Mesenteric fat pad (tissue), 1 donor: ENCODE measurements around the gene CHAT. TPM values are rescaled to one million over a fixed set of nuclear protein-coding genes. Genes with fewer than 3 reads are reported as not detected.

Experiments used
- DNase-seq: peaks from one replicate; pipeline ENCODE4 v3.0.0-alpha.2; 2020; ENCODE audit warnings: low spot score
- long read RNA-seq: library from polyadenylated mRNA; unstranded; transcript quantifications from one replicate; pipeline ENCODE4 v2.0.0, GENCODE V29; 2020
- total RNA-seq: library from RNA; stranded (reverse); fragmentation: NEBNext Ultra II Directional; extraction: Animal tissue kit (Norgen Biotek cat#: 25700); gene quantifications from one replicate; pipeline ENCODE4 v1.2.1, GENCODE V29; 2021
- donor health status: DM: yes; HTN: yes; CAD: no.

CHAT gene
- not detected for total RNA-seq
- long read RNA-seq = 0 reads

DNA sequence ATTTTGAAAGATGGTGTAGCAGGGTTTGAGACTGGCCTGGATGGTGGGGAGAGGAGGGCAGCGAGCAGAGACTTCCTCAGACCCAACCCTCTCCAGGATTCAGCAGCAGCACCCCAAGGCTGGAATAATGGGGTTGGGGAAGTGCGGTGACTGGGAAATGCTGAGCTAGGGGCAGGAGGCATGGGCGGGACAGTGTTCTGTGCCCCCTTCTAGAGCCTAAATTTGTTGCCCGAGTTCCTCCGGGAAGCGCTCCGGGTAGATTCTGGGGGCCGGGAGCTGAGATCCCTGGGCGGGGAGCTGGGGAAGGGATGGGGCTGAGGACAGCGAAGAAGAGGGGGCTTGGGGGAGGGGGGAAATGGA, at the start of gene CHAT:
Gene CHAT (plus strand): TSS at position 156 of the 360 bp plus-strand sequence. CDS start 153 bp downstream, at position 309.
- peak; percentile 60 for DNase-seq

DNA sequence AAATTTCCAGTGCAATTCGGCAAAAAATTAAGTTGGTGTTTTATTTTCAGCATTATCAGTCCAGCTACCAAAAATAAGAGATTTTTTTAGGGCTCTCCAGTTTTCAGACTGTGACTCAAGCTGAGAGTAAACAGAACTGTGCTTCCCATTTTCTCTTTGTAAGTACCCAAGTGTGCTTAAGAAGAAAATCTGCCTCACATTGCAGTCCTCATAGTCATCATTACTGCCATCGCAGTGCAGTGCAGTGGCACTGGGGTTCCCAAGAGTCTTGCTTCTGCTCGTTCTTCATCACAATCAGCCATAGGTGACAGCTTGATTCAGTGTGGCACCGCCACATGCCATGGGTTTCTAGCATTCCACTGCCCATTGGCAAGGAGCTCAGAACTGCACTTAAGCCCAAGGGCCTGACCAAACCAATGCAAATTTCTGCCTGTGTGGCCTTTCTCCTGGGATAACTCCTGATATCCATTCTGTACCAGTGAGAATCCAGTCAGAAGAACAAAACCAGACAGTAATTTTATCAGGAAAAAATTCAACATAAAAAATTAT, 49.3 kb upstream of the CHAT start:
- DNase-seq = no peak

DNA sequence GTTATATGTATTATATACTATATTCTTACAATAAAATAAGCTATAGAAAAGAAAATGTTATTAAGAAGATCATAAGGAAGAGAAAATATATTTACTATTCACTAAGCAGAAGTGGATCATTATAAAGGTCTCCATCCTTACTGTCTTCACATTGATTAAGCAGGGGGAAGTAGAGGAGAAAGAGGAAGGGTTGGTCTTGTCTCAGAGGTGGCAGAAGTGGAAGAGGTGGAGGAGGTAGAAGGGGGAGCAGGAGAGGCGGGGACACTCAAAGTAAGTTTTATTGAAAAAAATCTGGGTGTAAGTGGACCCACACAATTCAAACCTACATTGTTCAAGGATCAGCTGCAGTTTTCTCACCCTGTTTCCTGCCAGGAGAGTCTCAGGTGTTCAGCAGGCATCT, 46.0 kb upstream of the CHAT start:
- DNase-seq = no peak

DNA sequence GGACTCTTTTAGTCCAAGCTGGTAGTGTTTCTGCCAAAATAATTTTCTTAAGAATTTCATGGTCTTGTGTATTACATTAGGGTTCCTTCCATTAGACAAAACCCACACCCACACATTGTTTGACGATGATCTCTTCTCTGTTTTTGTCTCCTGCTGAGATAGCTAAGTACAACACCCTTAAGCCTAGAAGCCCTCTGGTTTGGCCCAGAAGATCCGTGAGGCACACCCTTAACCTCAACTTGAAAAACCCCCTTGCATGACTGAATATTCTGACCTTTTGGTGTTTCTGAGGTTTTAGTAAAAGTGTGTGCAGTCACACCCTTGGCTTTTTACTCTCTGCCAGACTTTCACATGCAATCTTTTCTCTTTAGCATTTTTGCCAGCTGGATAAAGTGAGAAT, 45.6 kb upstream of the CHAT start:
- DNase-seq = no peak

DNA sequence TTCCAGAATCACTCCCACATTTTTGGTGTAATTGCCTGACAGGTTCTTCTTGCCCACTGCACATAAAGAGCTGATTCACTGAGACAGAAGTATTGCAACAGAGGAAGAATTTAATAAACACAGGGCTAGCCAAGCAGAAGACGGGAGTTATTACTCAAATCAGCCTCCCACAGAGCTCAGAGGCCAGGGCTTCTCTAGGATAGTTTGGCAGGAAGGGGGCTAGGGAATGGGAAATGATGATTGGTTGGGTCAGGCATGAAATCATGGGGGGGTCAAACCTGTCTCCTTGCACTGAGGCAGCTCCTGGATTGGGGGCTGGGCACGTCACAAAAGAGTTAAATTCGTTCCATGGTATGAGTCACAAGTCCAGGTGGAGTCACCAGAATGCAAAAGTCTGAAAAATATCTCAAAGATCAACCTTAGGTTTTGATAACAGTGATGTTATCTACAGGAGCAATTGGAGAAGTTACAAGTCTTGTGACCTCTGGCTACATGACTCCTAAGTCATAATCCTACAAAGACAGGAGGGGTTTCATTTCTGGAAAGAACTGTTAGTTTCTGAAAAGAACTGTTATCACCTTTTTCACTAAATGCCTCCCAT, 44.7 kb upstream of the CHAT start:
- DNase-seq = no peak

DNA sequence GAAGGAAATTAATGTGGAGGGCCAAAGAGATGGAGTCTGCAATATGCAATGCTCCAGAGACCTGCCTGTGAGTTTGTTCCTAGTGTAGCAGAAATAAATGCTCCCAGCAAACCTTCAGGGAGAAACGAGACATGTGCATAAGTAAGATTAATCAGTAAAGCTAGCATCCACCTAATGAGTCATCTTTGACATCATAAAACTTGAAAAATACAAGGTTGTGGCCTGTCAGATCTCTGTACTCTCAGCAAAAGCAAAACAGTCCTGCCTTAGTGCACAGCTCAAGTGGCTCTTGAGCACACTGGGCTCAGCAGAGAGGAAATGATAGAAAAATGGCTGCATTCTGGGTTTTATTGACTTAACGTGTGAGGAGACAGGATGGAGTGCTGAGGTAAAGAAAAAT, 42.4 kb upstream of the CHAT start:
- no peak for DNase-seq

DNA sequence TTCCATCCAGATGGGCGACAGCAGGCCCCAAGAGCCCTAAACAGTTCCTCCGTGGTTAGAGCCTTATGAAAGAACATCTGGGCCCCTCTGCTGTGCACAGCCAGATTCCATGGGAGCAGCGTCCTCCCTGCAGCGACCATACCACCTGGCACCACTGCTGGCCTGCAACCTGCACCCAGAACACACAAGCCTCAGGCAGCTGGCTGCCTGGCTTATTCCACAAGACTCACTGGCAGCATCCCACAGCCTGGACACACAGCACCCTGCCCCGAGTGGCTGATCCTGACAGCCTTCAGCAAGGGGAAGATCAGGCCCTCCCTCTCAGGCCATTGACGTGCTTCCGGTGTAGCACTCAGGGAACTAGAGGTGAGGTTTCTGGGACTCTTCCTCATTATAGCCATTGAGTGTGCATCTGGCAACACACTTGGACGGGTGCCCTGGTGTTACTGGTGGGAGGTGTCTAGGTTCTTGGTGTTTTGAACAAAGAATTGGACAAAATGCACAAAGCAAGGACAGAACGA, 41.2 kb upstream of the CHAT start:
- DNase-seq = no peak

DNA sequence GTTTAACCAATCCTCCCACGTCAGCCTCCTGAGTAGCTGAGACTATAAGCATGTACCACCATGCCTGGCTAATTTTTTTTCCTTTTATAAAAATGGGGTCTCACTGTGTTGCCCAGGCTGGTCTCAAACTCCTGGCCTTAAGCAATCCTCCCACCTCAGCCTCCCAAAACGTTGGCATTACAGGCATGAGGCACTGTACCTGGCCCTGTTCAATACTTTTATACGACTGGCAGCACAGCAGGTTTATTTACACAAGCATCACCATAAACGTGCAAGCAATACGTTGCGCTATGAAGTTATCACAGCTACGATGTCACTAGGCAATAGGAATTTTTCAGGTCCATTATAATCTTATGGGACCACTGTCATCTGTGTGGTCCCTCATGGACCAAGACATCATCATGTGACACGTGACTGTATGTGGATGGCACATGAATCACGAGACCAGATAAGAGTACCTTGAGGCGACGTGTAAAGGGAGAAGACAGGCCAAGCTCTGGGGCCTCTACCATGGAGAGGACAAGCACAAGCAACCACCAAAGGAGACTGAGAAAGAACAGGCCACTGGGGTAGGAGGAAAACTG, 38.3 kb upstream of the CHAT start:
- no peak for DNase-seq

DNA sequence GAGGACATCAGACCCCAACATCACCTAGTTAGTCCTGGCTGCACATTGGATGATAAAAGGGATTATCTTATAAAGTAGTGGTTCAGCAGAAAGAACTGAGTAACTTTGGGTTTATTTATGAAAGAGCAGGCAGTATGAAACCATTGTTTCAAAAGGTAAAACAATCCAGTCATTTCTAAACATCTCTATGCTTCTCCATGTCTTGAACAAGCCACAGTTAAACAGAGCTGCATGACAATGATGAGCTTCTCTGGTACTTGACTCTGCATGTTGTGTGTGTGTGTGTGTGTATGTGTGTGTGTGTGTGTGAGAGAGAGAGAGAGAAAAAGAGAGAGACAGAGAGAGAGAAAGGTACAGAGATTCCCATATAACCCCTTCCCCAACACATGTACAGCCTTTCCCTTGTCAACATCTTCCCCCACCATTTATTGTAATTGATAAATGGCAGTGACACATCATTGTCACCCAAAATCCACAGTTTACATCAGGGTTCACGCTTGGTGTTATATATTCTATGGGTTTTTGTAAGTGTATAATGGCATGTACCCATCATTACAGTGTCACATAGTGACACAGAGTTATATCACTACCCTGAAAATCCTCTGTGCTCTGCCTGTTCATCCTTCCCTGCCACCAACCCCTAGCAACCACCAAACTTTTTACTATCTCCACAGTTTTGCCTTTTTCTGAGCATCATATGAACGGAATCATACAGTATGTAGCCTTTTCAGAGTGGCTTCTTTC, 36.5 kb upstream of the CHAT start:
- DNase-seq = no peak

DNA sequence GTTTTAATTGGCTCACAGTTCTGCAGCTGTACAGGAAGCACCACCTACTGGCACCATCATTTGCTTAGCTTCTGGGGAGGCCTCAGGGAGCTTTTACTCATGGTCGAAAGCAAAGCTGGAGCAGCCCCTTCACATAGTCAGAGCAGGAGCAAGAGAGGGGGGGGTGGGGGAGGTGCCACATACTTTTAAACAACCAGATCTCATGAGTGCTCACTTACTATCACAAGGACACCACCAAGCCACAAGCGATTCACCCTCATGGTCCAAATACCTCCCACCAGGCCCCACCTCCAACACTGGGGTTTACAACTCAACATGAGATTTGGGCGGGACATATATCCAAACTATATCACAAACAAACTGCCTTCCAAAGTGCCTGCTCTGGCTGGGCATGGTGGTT, 35.4 kb upstream of the CHAT start:
- DNase-seq = no peak

DNA sequence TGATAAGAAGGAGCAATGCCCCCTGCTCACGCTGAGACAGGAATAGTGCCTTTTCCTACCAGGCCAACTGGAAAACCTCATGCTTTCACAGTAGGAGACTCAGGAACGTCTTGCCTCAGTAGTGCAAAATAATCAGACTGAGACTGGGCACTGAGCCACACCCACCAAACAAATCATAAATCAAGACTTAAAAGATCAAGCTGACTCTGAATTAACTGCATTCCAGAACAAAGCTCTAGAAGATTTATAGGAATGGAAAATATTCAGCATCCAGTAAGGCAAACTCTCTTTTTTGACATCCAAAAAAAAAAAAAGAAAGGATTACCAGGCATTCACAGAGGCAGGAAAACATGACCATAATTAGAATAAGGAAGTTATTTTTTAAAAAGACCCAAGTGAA, 34.2 kb upstream of the CHAT start:
- DNase-seq = no peak

DNA sequence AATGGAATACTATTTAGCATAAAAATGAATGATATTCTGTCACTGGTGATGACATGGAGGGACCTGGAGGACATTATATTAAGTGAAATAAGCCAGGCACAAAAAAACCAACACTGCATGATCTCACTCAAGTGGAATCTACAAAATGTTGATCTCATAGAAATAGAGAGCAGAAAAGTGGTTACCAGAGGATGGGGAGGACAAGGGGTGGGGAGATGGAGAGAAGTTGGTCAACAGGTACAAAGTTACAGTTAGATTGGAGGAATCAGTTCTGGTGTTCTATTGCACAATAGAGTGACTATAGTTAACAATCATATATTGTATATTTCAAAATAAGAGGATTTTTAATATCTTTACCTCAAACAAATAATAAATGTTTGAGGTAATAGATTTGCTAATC, 28.4 kb upstream of the CHAT start:
- DNase-seq = no peak

DNA sequence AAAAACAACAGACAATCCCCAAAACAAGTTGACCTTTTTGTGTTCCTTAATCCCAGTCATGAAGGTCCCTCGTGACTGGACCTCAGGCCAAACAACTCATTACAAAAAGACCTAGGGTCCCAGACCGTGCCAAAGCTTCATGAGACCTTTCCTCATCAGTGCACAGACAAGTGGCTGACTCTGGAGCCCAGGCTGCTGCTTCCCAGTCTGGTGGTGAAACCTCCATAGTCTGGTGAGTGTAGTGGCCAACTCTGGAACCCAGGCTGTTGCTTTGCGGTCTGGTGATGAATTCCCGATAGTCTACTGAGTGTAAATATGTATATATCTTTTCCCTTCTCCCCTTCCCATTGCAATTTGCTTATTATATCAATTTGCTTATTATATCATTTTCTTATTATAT, 25.9 kb upstream of the CHAT start:
- no peak for DNase-seq

DNA sequence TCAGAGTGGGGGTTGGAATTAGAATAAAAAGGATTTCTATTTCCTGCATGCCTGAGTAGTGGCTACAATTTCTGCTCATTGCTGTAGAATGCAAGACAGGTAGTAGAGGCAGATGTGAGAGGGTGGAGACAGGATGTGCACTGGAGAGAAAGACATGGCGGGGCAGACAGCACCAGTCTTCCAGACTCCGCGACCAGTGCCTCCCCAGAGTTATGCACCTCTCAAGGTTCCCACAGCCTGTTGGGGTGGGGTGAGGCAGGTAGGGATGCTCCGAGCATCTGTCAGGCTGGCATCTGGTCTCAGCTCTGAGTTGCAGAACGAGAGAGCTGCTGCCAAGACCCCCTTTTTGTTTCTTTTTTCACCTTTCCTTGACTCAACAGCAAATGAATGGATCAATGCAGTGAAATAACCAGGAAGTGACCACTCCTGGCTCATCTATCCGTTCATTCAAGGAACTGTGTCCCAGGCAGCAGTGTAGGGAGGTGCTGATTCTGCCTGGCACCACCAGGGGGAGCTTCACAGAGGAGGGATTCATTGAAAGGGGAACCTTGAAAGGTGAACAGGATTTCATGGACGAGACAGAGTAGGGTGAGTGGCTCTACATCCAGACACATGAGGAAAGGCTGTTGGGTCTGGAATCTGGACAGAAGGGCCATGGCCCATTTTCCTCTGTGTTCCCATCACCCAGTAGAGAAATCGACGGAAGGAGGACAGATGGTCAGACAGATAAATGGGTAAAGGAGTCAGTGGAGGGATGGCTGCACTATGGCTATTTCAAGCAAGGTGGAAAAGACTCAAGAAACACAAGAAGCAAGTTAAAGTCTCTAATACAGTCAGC, 20.9 kb upstream of the CHAT start:
- DNase-seq = peak; percentile 88

DNA sequence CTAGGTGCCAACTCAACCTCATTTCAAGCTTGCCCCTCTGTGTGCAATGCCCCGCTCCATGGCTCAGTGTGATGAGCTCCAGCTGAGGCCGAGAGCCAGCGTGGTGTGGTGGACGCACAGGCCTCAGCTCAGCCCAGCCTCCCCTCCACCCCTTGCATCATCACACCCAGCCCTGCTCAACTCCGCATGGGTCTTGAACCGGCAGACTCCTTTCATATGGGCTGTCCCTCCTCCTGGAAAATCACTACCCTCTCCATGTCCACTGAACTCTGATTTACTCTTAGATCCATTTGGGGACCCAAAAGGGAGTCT, 20.3 kb upstream of the CHAT start:
- DNase-seq = peak; percentile 80

DNA sequence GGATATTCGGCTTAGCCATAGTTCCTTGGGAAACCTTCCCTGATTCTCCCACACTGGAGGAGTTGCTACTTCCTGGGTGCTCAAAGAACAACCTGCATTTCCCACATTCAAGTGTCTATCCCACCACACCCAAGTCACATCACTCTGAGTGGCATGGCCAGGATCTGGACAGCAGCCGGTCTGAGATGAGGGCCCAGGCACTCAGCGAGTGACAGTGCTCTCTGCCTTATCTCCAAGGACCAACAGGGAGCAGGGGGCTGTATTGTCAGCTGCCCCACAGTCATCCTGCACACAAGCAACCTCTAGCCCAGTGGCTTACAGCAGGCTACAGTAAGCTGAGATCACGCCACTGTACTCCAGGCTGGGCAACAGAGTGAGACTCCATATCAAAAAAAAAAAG, 19.8 kb upstream of the CHAT start:
- peak; percentile 47 for DNase-seq

DNA sequence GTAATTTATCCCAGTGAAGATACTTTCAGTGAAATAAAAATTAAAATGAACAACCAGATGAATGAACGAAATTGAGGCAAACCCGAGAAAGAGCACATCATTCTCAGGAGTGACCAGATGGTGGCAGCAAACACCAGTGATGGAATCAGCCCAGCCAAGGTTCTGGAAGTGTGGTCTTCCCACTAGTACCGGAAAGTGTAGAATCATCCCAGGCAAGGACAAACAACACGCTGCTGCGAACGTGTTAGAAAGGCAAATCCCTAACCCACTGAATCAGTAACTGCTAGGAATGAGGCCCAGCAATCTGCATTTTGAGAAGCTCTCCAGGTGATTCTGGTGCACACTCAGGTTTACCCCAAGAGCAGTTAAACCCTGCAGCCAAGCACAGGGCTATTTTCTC, 19.2 kb upstream of the CHAT start:
- no peak for DNase-seq

DNA sequence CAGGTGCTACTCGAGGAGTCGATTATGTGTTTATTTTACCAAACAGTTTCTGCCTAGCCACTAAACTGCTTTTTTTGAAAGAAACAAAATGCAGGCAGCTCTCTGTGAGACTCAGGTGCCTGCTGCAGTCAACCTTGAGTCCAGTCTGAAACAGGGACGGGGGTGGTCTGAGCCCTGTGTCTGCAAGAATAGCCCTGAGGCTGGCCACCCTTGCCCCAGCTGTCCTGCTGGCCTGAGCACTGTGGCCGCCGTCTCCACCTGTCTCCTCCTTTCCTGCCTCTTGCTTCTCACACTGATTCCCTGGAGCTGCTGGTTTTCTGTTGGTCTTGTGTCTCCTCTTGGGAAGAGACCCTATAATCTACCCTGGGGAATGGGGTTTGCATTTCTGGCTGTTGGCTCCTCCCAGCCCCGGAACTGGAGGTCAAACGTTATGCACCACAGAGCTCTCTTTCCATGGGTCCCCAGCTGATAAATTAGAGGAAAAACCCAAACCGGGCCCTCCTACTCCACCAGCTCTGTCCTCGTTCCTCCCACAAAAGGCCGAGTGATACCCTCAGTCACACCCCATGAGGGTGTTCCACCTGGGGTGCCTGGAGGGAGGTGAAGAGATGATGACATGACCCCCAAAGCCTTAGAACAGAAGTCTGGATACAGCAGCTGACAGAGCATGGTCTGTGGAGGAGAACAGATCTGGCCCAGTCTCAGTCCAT, 18.7 kb upstream of the CHAT start:
- DNase-seq = peak; percentile 60

DNA sequence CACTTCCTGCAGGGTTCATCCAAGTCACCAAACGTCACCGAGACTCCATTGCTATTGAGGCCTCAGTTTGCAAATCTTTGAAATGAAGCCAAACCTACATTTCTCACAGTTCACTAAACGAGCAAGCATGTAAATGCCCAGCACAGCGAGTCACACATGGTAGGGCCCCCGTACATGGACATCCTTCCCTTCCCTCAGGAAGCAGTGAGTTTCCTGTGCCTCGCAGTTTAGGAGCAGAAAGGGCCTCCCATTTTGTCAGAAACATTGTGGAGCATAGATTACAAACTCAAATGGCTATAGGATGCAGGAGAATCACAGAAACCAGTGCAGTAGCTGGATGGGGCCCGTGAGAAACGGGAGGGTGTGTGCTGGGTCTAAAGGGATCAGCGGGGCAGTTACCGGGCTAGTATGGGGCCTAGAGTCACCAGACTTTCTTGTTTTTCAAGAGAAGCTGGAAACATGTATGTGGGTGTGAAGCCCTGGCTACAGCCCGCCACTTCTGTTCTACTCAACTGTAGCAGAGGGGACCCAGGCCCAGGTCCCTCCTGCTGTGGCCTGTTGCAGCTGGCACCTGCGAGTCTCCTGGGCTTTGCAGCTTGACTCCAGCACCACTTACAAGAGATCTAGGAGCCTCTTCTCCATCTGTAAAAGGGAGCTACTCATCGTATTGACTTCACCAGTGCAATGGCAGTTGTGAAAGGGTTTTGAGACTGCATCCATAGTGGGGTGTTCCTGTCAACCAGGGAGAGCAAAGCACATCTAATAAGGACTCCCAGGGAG, 17.9 kb upstream of the CHAT start:
- peak; percentile 79 for DNase-seq

DNA sequence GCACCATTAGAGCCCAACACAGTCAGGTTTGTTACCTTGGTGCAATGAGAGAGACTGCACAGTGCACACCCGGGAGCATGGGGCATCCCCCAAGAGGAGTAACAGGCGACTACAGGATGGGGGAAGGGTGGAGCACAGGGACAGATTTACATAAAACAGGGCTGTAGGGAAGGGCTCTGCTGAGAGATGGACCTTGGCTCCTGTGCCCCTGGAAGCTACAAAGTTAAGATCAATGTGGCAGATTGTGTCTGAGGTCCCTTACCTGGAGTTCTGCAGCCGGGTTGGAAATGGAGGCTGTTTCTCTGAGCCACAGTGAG, 17.4 kb upstream of the CHAT start:
- DNase-seq = peak; percentile 67
